ENCODE measurements around the gene ZNF605.

The ZNF605 gene

GRCh38 chr12:132924356-132924755 lies 31.8 kb downstream of the ZNF605 start:
- H3K27me3 ChIP-seq (replicated peaks; ENCODE audit: insufficient read depth, low read length): no peaks in the 10 kb centered on the region
- no peaks in the 10 kb centered on the region for H4K20me1 ChIP-seq (ENCODE audit: insufficient read depth, low read length)
- H3K4me1 ChIP-seq (ENCODE audit: low read length): no peaks in the 10 kb centered on the region
- H3K79me2 ChIP-seq (ENCODE audit: low read length): no peaks in the 10 kb centered on the region
- H3K9me3 ChIP-seq (replicated peaks; ENCODE audit: insufficient read depth, low read length): no peaks in the 10 kb centered on the region
- no peak overlapping the region for H3K4me2 ChIP-seq (ENCODE audit: low read depth, low read length)
- TF ChIP-seq EZH2 (optimal IDR thresholded peaks at IDR 0.05; ENCODE audit: low read depth, low read length): no peak
- no peak for TF ChIP-seq EZH2phosphoT487 (IDR thresholded peaks at IDR 0.05; ENCODE audit: low read length)
- TF ChIP-seq, protein P1, sequence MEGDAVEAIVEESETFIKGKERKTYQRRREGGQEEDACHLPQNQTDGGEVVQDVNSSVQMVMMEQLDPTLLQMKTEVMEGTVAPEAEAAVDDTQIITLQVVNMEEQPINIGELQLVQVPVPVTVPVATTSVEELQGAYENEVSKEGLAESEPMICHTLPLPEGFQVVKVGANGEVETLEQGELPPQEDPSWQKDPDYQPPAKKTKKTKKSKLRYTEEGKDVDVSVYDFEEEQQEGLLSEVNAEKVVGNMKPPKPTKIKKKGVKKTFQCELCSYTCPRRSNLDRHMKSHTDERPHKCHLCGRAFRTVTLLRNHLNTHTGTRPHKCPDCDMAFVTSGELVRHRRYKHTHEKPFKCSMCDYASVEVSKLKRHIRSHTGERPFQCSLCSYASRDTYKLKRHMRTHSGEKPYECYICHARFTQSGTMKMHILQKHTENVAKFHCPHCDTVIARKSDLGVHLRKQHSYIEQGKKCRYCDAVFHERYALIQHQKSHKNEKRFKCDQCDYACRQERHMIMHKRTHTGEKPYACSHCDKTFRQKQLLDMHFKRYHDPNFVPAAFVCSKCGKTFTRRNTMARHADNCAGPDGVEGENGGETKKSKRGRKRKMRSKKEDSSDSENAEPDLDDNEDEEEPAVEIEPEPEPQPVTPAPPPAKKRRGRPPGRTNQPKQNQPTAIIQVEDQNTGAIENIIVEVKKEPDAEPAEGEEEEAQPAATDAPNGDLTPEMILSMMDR (IDR thresholded peaks at IDR 0.05; ENCODE audit: low read length): no peak
- no peaks in the 10 kb centered on the region for H3F3A ChIP-seq (ENCODE audit: insufficient read depth, low read length)
- no peak overlapping the region for H2AFZ ChIP-seq (ENCODE audit: low read length)
- no peak overlapping the region for H3K27ac ChIP-seq (ENCODE audit: low read length)
- no peaks in the 10 kb centered on the region for H3K9me2 ChIP-seq (replicated peaks; ENCODE audit: insufficient read depth, low read length)
- no peak for DNase-seq
- H3K36me3 ChIP-seq (replicated peaks; ENCODE audit: insufficient read depth, low read length): no peaks in the 10 kb centered on the region
- H3K4me3 ChIP-seq (ENCODE audit: low read length): no peak overlapping the region
- H3K9ac ChIP-seq (ENCODE audit: low read length): no peak overlapping the region

GRCh38 chr12:132923356-132923909 lies 32.7 kb downstream of the ZNF605 start:
- no peaks in the 10 kb centered on the region for H3K36me3 ChIP-seq (replicated peaks; ENCODE audit: insufficient read depth, low read length)
- no peaks in the 10 kb centered on the region for H3K9me3 ChIP-seq (replicated peaks; ENCODE audit: insufficient read depth, low read length)
- H3K9ac ChIP-seq (ENCODE audit: low read length): no peak overlapping the region
- no peaks in the 10 kb centered on the region for H3F3A ChIP-seq (ENCODE audit: insufficient read depth, low read length)
- H3K27me3 ChIP-seq (replicated peaks; ENCODE audit: insufficient read depth, low read length): no peaks in the 10 kb centered on the region
- no peak overlapping the region for H3K4me3 ChIP-seq (ENCODE audit: low read length)
- no peaks in the 10 kb centered on the region for H4K20me1 ChIP-seq (ENCODE audit: insufficient read depth, low read length)
- H3K9me2 ChIP-seq (replicated peaks; ENCODE audit: insufficient read depth, low read length): no peaks in the 10 kb centered on the region
- no peaks in the 10 kb centered on the region for H3K79me2 ChIP-seq (ENCODE audit: low read length)
- no peak for DNase-seq
- no peak for TF ChIP-seq EZH2phosphoT487 (IDR thresholded peaks at IDR 0.05; ENCODE audit: low read length)
- no peak overlapping the region for H3K27ac ChIP-seq (ENCODE audit: low read length)
- no peaks in the 10 kb centered on the region for H3K4me1 ChIP-seq (ENCODE audit: low read length)
- H3K4me2 ChIP-seq (ENCODE audit: low read depth, low read length): no peak overlapping the region
- no peak overlapping the region for H2AFZ ChIP-seq (ENCODE audit: low read length)

DNA sequence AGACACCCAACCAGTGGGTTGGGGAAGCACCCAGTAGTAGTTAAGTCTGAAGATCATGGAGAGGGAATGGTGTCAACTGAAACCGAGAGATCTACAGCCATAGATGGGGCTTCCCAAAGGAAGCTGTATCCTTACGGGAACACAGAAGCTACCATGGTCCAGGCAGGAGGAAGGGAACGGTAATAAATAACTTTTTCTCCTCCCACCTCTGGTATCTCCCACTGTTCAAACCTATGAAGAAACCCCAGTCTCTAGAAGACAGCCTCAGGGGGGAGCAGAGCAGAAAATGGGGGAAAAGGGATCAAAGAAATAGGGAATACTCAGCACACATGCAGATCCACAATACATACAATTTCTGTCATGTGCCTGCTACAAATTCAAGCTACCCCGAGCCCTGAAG lies 33.4 kb downstream of the ZNF605 start:
- H3K4me3 ChIP-seq (ENCODE audit: low read length): no peak overlapping the region
- TF ChIP-seq, protein P1 (IDR thresholded peaks at IDR 0.05; ENCODE audit: low read length): no peak
- TF ChIP-seq EZH2phosphoT487 (IDR thresholded peaks at IDR 0.05; ENCODE audit: low read length) (no peak), EZH2 (optimal IDR thresholded peaks at IDR 0.05; ENCODE audit: low read depth, low read length) (no peak)
- H3K9ac ChIP-seq (ENCODE audit: low read length): no peak overlapping the region
- DNase-seq: no peak
- H3K9me3 ChIP-seq (replicated peaks; ENCODE audit: insufficient read depth, low read length): no peaks in the 10 kb centered on the region
- no peaks in the 10 kb centered on the region for H3F3A ChIP-seq (ENCODE audit: insufficient read depth, low read length)
- no peaks in the 10 kb centered on the region for H3K4me1 ChIP-seq (ENCODE audit: low read length)
- H3K4me2 ChIP-seq (ENCODE audit: low read depth, low read length): no peak overlapping the region
- H3K79me2 ChIP-seq (ENCODE audit: low read length): no peaks in the 10 kb centered on the region
- H3K36me3 ChIP-seq (replicated peaks; ENCODE audit: insufficient read depth, low read length): no peaks in the 10 kb centered on the region
- no peak overlapping the region for H2AFZ ChIP-seq (ENCODE audit: low read length)
- H3K27me3 ChIP-seq (replicated peaks; ENCODE audit: insufficient read depth, low read length): no peaks in the 10 kb centered on the region
- H3K27ac ChIP-seq (ENCODE audit: low read length): no peak overlapping the region
- no peaks in the 10 kb centered on the region for H4K20me1 ChIP-seq (ENCODE audit: insufficient read depth, low read length)
- no peaks in the 10 kb centered on the region for H3K9me2 ChIP-seq (replicated peaks; ENCODE audit: insufficient read depth, low read length)

DNA sequence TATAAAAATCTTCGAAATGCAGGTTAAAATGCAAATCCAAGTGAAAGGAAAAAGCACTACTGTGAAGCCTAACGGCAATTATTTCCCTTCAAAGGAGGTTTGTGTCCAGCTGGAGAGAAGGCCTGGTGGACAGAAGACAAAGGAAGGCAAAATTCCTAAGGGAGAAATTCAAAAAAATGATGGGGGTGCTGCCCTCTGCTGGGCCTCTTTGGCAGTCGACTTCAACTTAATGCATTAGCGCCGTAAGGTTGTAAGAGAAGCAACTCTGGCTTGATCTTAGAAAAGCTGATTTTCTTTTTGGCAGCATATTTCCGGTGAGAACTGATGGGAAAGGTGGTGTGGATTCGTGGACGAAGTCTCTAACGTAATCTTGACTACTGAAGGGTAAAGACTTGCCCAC lies 34.4 kb downstream of the ZNF605 start:
- Histone ChIP-seq H3K27ac (ENCODE audit: low read length) (no peak overlapping the region), H3K4me1 (ENCODE audit: low read length) (no peaks in the 10 kb centered on the region), H3K27me3 (replicated peaks; ENCODE audit: insufficient read depth, low read length) (no peaks in the 10 kb centered on the region), H4K20me1 (ENCODE audit: insufficient read depth, low read length) (no peaks in the 10 kb centered on the region), H3K36me3 (replicated peaks; ENCODE audit: insufficient read depth, low read length) (no peaks in the 10 kb centered on the region), H3K4me2 (ENCODE audit: low read depth, low read length) (no peak overlapping the region), H3K9ac (ENCODE audit: low read length) (no peak overlapping the region), H3K79me2 (ENCODE audit: low read length) (no peaks in the 10 kb centered on the region), H3F3A (ENCODE audit: insufficient read depth, low read length) (no peaks in the 10 kb centered on the region), H2AFZ (ENCODE audit: low read length) (no peak overlapping the region), H3K4me3 (ENCODE audit: low read length) (no peak overlapping the region), H3K9me2 (replicated peaks; ENCODE audit: insufficient read depth, low read length) (no peaks in the 10 kb centered on the region), H3K9me3 (replicated peaks; ENCODE audit: insufficient read depth, low read length) (no peaks in the 10 kb centered on the region)
- DNase-seq: no peak
- TF ChIP-seq EZH2phosphoT487 (IDR thresholded peaks at IDR 0.05; ENCODE audit: low read length) (no peak), EZH2 (optimal IDR thresholded peaks at IDR 0.05; ENCODE audit: low read depth, low read length) (no peak)
- TF ChIP-seq, protein P1 (IDR thresholded peaks at IDR 0.05; ENCODE audit: low read length): no peak; the same call in 1 of the 2 replicates

All from MM.1S (cell line).